PC-9 (cell line): ENCODE data around the gene AMDHD2.

Source experiments
- CTCF ChIP-seq: fragments of 200-600 bp; sonication (generic); conservative IDR thresholded peaks from 2 replicates; pipeline ENCODE4 v1.6.1; 2017; ENCODE audit warnings: mixed run types, antibody characterized with exemption, mild to moderate bottlenecking, moderate library complexity
- EZH2 ChIP-seq: fragments of 200-600 bp; sonication (generic); IDR thresholded peaks from 2 replicates; pipeline ENCODE4 v1.8.0; 2017; ENCODE audit warnings: antibody characterized with exemption, low read depth

- TF ChIP-seq CTCF, result no peak
- no peak for TF ChIP-seq EZH2
Measured at GRCh38 chr16:2471653-2472487, 48.3 kb upstream of the AMDHD2 start.
